ENCODE results near the gene KRTAP5-2.

Gene KRTAP5-2

GRCh38 chr11:1574933-1575242 lies 23.2 kb downstream of the KRTAP5-2 start:
- no peak overlapping the region for H3K4me3 ChIP-seq (ENCODE audit: low read depth, low read length)
- DNase-seq (ENCODE audit: low read depth, low spot score), result no peak
- in situ Hi-C loops (cut with HindIII; ENCODE audit: low sequenced_read_pairs), result no loop called here
- TF ChIP-seq CTCF (IDR thresholded peaks at IDR 0.05; ENCODE audit: low read depth, low read length), result no peak

DNA sequence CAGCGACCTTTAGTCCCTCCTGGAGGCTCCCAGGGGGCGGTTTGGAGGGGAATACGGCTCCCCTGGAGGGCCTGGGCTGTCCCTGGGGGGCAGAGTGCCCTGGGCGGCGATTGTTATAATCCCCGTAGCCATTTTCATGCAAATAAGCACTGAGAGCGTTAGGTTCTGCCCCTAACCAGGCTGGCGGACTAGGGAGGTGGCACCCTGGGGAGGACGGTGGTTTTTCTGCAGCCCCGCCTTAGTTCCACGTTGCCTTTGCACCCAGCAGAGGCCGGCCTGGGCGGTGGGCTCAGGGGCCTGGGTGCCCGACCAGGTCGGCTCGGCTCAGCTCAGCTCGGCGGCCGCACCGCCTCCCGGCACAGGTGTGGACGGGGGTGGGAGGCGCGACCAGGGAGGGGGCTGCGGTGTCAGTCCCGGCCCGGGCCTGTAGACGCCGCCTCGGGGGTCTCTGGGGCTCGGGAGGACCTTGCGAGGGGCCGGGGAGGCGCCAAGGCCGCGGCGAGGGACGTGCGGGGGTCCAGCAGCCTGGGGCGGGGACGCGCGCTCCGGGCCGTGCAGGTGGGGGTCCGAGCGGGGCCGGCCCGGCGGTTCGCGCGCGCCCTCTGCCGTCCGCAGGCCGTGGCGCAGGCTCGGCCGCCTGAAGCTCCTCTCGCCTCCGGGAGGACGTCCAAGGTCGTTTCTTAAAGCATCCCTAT lies 23.7 kb downstream of the KRTAP5-2 start:
- in situ Hi-C loops (cut with HindIII; ENCODE audit: low sequenced_read_pairs), result no loop called here
- no peak for DNase-seq (ENCODE audit: low read depth, low spot score)
- H3K4me3 ChIP-seq (ENCODE audit: low read depth, low read length), result no peak overlapping the region
- TF ChIP-seq CTCF (IDR thresholded peaks at IDR 0.05; ENCODE audit: low read depth, low read length), result peak; percentile 75

DNA sequence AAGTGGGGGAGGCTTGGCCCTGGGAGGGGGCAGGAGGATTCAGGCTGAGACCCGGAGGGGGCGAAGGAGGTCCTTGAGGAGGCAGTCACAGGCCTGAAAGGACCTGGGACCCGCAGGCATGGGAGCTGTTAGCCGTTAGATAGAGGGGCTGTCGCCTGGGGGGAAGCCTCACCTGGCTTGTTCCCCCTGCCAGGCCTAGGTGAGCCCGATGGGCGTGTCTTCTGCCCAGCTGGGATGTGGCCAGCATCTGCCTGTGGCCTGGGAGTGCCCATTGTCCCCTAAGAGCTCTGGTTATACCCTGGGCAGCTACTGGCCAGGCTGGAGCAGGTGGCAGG lies 24.2 kb downstream of the KRTAP5-2 start:
- DNase-seq (ENCODE audit: low read depth, low spot score), result no peak
- no peak overlapping the region for H3K4me3 ChIP-seq (ENCODE audit: low read depth, low read length)
- TF ChIP-seq CTCF (IDR thresholded peaks at IDR 0.05; ENCODE audit: low read depth, low read length), result no peak
- in situ Hi-C loops (cut with HindIII; ENCODE audit: low sequenced_read_pairs), result no loop called here

GRCh38 chr11:1573077-1573902 lies 24.8 kb downstream of the KRTAP5-2 start:
- H3K4me3 ChIP-seq (ENCODE audit: low read depth, low read length), result no peak overlapping the region
- DNase-seq (ENCODE audit: low read depth, low spot score), result no peak
- in situ Hi-C loops (cut with HindIII; ENCODE audit: low sequenced_read_pairs), result no loop called here
- no peak for TF ChIP-seq CTCF (IDR thresholded peaks at IDR 0.05; ENCODE audit: low read depth, low read length)

GRCh38 chr11:1572197-1573076 lies 25.7 kb downstream of the KRTAP5-2 start, which contains the start of gene DUSP8:
Gene DUSP8 (minus strand): TSS chr11:1572271. CDS start chr11:1565826, 6,445 bp downstream.
- peak; percentile 82 for DNase-seq (ENCODE audit: low read depth, low spot score)
- H3K4me3 ChIP-seq (ENCODE audit: low read depth, low read length), result peak within 1 kb of the TSS; percentile 49
- in situ Hi-C loops (cut with HindIII; ENCODE audit: low sequenced_read_pairs), result no loop called here
- no peak for TF ChIP-seq CTCF (IDR thresholded peaks at IDR 0.05; ENCODE audit: low read depth, low read length)

DNA sequence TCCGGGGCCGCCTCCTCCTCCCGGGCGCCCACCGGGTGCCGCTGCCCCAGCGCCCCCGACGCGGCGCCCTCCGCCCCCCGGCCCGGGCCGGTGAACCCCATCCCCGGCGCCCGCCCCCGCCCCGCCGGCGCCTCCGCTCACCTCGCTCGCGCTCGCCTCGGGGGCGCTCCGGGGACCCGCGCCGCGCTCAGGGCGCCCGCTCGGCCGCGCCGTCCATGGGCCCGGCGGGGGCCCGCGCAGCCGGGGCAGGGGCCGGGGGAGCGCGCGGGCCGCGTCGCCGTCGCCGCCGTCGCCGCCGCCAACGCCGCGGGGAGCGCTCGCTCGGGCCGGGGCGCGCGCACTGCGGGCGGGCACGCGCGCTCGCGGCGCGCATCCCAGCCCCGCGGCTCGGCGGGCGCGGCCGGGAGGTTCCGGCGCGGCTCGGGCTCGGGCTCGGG lies 26.3 kb downstream of the KRTAP5-2 start:
- no peak for TF ChIP-seq CTCF (IDR thresholded peaks at IDR 0.05; ENCODE audit: low read depth, low read length)
- peak overlapping the region; percentile 49 for H3K4me3 ChIP-seq (ENCODE audit: low read depth, low read length)
- in situ Hi-C loops (cut with HindIII; ENCODE audit: low sequenced_read_pairs), result no loop called here
- DNase-seq (ENCODE audit: low read depth, low spot score), result no peak

Measured in astrocyte of the spinal cord (primary cell).